NOMO-1 (cell line): Measurements from ENCODE around the gene SRRM4.
"Not testable (repeated sequence)": the region's sequence is repeated elsewhere in the genome, so short reads cannot be mapped to it uniquely, and the experiment has no call there.

Experiments
- DNase-seq, 2 experiments: peaks; one replicate each; lab custom pipeline; 2025; ENCODE audit not compliant: unreplicated experiment in 2 of 2; lab: John Stamatoyannopoulos, UW

Gene SRRM4

DNA sequence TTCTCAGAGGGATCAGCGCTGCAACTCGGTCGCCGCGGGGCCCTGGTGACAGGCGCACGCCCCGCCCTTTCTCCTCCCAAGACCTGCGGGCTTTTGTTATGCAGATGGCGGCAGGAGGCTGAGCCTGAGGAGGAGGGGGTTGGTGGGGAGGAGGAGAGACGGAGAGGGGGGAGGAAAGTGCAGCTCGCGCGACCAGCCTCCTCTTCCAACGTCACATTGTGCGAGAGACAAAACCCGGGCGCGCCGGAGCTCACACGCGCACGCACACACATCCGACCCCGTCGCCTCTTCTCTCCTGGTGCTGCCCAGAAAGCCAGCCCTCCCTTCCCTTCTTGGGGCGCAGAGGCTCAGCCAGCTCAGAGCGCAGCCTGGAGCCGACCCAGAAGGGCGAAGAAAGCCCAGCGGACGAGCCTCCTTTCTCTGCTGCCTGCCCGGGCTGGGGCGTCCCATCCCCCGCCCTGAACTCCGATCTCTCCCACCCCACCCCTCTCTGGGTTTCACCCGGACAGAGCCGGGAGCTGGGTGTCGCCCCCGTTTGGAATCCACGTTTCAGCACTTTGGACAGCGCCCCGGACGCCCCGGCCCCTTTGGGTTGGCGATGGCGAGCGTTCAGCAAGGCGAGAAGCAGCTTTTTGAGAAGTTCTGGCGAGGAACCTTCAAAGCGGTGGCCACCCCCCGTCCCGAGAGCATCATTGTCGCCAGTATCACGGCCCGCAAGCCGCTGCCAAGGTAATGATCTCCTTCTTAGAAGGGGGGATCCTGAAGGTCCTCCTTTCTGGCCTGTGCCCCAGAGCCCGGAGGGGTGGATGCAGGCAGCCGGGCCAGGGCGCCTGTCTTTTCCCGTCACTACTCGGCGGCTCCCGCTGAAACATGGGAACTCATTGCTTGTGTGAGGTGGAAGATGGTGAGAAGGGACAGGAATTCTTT is at the start of gene SRRM4:
Gene SRRM4, plus strand, starts transcription at position 257 of the 927 bp plus-strand sequence. Its CDS starts 342 bp downstream, at position 599.
- DNase-seq: no peak

GRCh38 chr12:118946256-118946655 is 35.1 kb upstream of the SRRM4 start:
- no peak for DNase-seq

GRCh38 chr12:118958520-118958919 is 22.8 kb upstream of the SRRM4 start:
- DNase-seq: no peak

DNA sequence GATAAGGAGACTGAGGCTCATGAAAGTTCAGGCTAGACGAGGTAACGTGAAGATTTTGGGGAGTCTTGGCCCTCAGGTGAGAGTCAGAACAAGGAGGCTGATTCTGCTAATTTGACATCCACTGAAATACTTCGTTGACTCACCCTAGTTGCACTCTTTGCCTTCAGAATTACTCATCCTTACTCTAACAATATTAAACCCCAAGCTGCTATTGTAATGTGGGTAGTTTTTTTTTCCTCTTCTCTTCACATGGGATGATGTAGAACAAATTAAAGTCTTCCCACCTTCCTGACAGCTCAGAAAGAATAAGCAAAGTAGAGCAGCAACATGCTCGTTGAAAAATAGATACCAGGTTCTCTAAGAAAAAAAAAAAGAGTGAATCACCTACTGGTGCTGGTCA is 22.0 kb upstream of the SRRM4 start:
- DNase-seq: no peak

DNA sequence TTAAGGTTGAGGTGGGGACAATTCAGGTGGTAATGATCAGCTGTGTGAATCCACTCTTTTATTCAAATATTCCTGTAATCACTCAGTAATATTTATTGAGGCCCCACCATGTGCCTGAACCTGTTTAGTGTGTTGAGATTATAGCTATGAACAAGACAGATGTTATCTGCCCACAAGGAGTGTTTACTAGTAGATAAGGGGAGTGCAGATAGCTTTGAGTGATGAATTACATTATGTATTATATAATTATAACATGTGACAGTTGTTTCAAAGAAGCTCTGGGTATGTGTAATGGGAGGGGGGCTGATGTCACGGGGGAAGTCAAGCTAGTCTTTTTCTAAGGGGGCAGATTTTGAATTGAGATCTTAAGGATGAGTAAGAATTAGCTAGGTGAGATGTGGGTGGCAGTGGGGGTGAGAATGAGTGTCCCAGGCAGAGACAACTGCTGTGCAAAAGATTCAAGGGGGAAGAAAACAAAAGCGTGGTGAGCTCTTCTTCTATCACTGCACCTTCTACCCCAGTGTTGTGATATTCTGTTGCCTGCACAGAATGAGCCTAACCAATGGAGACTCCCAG is 21.3 kb upstream of the SRRM4 start:
- no peak for DNase-seq

GRCh38 chr12:118960865-118961264 is 20.5 kb upstream of the SRRM4 start:
- DNase-seq: no peak

DNA sequence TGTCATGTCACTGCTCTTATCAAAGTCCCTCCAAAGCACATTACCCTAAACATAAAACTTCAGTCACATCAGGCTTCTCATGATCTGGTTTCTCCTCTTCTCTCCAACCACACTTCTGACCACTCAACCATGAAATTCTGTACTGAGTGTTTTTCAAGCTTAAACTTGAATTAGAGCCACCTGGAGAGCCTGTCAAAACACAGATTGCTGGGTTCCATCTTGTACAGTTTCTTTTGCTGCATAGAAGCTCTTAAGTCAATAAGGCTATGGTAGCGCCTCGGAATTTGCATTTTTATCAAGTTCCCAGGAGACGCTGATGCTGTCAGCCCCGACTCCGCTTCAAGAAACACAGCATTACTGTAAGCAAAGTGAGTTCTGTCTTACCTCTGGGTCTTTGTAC is 16.4 kb upstream of the SRRM4 start:
- DNase-seq: no peak

- DNase-seq: no peak
These were observed 10.5 kb upstream of the SRRM4 start for GRCh38 chr12:118970856-118971255.

- no peak for DNase-seq
These were observed 8.4 kb upstream of the SRRM4 start for GRCh38 chr12:118972982-118973381.

- peak; percentile 10 to 11 for DNase-seq
These were observed 1.5 kb upstream of the SRRM4 start for GRCh38 chr12:118979763-118980406.

- no peak for DNase-seq
These were observed 830 bp upstream of the SRRM4 start for GRCh38 chr12:118980407-118981014.

- DNase-seq: no peak
These were observed 961 bp downstream of the SRRM4 start for GRCh38 chr12:118982302-118982701.

DNA sequence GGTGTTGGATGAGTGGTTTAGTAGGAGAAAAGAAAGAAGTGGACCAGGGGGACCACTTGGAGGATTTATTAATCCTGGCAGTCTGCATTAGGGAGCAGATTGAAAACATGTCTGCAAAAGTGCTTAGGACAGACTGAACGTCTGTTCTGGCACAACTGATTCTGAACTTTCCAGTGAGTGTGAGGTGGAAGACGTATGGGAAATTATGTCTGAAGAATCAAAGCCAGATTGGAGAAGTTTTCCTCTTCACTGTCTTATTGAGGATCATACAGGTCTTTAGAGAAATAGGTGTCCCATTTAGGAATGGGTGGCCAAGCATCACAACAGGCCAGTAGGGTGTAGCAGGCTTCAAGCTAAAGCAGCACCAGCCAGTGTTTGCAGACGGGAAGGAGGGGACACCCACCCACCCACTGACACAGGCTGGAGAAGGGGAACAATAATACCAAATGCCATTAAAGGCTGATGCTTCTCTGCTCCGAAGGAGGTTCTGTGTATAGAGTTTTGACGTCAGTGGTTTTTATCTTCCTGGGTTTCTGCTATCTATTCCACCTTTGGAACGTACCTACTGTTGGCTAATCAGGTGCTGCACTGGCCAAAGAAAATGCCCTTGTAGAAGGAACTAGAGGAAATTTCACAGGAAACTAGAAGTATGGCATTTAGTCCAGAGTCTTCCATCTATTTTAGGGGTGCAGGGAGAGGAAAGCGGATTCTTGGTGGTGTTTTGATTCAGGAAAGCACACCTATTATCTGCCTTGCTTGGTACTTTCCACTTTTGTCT is 1.8 kb downstream of the SRRM4 start:
- no peak for DNase-seq

- no peak for DNase-seq
These were observed 3.0 kb downstream of the SRRM4 start for GRCh38 chr12:118984161-118984943.

DNA sequence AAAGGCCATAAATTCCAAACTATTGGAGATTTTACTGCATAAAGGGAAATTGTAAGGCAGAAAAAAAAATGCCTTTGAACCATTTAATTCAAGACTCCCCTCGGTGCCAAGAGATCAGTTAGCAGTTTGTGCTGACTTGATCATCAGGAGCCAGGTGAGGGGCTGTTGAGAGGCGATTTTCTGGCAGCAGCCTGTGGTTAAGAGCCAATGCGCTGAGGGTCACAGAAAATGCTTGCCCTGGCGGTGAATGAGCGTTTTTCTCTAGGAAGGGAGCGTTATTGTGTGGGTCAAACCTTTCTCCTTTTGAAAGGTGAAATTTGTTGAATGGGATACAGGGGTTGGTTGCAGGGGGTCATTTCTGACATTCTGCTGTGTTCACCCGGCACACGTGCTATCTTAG is 4.7 kb downstream of the SRRM4 start:
- DNase-seq: no peak

DNA sequence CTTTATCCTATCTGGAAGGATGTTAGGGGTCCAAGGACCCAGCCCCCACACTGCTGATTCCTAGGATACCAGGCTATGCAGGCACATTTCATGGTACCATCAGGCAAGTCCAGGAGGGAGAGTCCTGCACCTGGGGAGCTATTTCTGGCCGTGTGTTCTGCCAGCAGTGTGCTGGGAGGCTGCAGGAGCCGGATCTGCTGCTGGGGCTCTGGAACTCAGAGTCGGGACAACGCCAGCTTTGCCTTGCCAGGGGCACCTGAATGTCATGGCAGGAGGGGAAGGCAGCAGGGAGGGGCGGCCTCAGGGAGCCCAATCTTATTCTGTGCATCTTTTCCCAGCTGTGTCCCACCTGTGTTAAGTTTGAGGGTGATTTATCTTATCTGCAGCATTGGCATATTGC is 17.8 kb downstream of the SRRM4 start:
- DNase-seq: no peak

GRCh38 chr12:119005085-119005484 is 23.7 kb downstream of the SRRM4 start:
- no peak for DNase-seq

GRCh38 chr12:119005913-119006312 is 24.6 kb downstream of the SRRM4 start:
- DNase-seq: no peak

DNA sequence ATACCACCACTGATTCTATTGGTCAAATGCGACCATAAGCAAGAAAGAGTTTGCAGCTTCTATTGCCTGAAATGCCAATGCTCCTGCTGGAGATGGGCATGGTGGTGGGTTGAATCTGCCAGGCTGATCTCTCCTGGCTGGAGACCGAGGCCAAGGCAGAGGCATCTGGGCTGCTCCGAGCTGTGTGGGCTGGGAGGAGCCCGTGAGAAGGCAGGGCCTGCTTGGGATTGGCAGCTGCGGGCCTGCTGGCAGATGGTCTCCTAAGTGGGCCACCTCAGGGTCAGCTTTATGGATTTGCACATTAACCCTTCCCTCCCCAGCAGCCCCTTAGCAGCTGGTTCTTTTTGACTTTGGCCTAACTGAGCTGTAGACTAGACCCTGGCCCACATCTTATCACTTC is 25.4 kb downstream of the SRRM4 start:
- no peak for DNase-seq

GRCh38 chr12:119008273-119008672 is 26.9 kb downstream of the SRRM4 start:
- not testable (repeated sequence) for DNase-seq
